Measurements from ENCODE around the gene MAP3K21. TPM values are rescaled to one million over a fixed set of nuclear protein-coding genes. Genes with fewer than 3 reads are reported as not detected.

The MAP3K21 gene
- polyA plus RNA-seq (2013, experiment 1 of 2), result 9.3 TPM
- 9.7 TPM for polyA plus RNA-seq (2013, experiment 2 of 2)

DNA sequence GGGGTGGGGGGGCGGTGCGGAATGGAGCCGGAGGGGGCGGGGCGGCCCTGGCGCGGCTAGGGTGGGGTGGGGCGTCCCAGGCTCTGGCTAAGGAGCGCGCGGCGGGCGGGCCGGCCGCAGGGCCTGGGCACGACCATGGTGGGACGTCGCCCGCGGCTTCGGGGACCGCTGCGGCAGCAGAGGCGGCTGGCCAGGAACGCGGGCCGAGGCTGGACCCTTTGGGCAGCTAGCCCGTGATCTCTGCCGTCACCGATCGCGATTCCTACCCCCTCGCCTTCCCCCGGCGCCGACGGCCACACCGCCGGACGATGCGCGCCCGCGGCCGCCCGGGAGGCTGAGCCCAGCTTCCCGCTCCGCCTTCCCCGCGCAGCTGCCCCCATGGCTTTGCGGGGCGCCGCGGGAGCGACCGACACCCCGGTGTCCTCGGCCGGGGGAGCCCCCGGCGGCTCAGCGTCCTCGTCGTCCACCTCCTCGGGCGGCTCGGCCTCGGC lies at the start of gene MAP3K21:
Gene MAP3K21 (plus strand): TSS at position 74 of the 491 bp plus-strand sequence. CDS start 305 bp downstream, at position 379.
- H3K9ac ChIP-seq (ENCODE audit: low read depth, low read length), result peak within 1 kb of the TSS; percentile 83
- H3K36me3 ChIP-seq (ENCODE audit: insufficient read depth, low read length), result no peaks in the 10 kb centered on the region
- no peaks in the 10 kb centered on the region for H3K9me3 ChIP-seq (ENCODE audit: insufficient read depth, low read depth, low read length)
- peak within 1 kb of the TSS; percentile 76 for H3K4me3 ChIP-seq (ENCODE audit: low read length)
- H3K27me3 ChIP-seq (ENCODE audit: insufficient read depth, low read length), result peaks cover 46% of the 10 kb centered on the region
- peaks cover 15% of the 10 kb centered on the region for H3K4me1 ChIP-seq (ENCODE audit: insufficient read depth, low read length)
- WGBS, result under 1% methylated on average over 67 of the region's 68 CpGs
- no peak within 1 kb of the TSS for H3K27ac ChIP-seq (ENCODE audit: low read depth, low read length)

DNA sequence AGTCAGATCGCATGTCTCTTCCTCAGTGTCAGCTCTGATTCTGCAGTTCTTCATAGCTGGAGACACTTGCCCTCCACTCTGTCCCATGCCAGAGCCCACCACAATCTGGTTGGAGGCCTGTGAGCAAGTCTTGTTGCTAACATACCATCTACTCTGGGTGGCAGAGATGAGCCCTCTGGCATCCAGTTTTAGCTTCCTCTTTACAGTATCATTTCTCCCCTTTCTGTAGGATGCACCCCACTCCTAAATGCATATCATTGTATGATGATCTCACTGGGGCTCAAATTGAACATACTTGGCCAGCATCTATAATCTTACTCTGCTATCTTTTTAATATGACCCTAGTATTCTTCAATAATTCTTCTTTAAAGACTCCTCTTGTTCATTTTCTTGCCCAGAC lies 48.9 kb upstream of the MAP3K21 start:
- peaks cover 6% of the 10 kb centered on the region for H3K36me3 ChIP-seq (ENCODE audit: insufficient read depth, low read length)
- 97% methylated on average over 1 of the region's 1 CpG for WGBS
- no peaks in the 10 kb centered on the region for H3K9me3 ChIP-seq (ENCODE audit: insufficient read depth, low read depth, low read length)

DNA sequence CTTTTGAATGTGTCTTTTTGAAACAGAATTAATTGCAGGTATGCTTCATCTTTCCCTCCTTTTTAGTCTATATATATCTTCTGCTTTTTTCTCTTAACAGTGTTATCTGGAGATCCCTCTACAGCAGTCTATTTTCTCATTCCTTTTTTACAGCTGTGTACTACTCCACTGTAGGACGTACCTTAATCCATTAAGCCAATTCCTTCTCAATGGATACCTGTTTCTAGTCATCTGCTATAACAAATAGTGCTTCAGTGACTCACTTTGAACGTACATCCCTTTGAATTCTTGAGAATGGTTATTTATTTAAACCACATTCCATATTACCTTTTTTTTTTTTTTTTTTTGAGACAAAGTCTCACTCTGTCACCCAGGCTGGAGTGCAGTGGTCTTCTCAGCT lies 47.6 kb upstream of the MAP3K21 start:
- 98% methylated on average over 2 of the region's 2 CpGs for WGBS
- Histone ChIP-seq H3K36me3 (ENCODE audit: insufficient read depth, low read length) (peaks cover under 1% of the 10 kb centered on the region; the same call in 1 of the 2 replicates), H3K9ac (ENCODE audit: low read depth, low read length) (no peak overlapping the region), H3K4me1 (ENCODE audit: insufficient read depth, low read length) (peaks cover 4% of the 10 kb centered on the region; the same call in 1 of the 2 replicates), H3K4me3 (ENCODE audit: low read length) (no peak overlapping the region), H3K27ac (ENCODE audit: low read depth, low read length) (no peak overlapping the region), H3K9me3 (ENCODE audit: insufficient read depth, low read depth, low read length) (no peaks in the 10 kb centered on the region), H3K27me3 (ENCODE audit: insufficient read depth, low read length) (no peaks in the 10 kb centered on the region)

More for the DNA sequence above, 48.9 kb upstream of the MAP3K21 start:
- Histone ChIP-seq H3K9ac (ENCODE audit: low read depth, low read length) (no peak overlapping the region), H3K27me3 (ENCODE audit: insufficient read depth, low read length) (no peaks in the 10 kb centered on the region), H3K4me3 (ENCODE audit: low read length) (no peak overlapping the region), H3K4me1 (ENCODE audit: insufficient read depth, low read length) (peaks cover 15% of the 10 kb centered on the region), H3K27ac (ENCODE audit: low read depth, low read length) (no peak overlapping the region)

DNA sequence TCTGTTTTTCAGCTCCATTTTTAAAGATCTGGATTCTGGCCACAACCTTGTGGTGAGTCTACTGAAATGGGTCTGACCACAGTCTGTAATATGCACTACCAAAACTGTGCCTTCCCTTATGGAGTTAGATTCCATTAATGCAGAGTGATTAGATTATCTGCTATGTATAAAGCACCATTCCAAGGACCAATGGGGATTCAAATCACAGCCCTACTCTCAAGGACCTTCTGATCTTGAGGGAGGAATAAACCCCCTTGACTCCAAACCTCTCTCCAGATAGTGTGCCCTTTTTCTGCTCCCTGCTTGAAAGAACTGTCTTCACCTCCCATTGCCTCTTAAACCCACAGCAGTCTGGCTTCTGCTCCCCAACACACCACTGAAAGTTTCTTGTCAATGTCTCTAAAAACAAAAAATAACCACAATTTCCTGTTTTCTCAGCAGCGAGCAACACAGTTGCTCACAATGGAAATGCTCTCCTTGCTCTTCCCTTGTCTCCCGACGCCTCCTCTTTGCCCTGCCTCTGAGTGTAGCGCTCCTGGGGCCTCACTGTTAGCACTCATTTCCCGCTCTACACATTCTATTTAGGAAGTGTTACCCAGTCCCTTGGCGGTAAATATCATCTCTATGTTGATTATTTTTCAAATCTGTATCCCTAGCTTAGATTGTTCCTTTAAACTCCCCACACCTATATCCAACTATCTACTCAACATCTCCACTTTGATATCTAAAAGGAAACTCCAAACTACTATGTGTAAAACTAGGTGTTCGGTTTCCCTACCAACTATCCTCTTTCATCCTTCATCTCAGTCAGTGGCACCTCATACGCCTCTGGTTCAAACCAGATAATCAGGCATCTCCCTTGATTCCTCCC lies 45.6 kb upstream of the MAP3K21 start:
- H3K4me1 ChIP-seq (ENCODE audit: insufficient read depth, low read length), result peaks cover 4% of the 10 kb centered on the region; the same call in 1 of the 2 replicates
- H3K4me3 ChIP-seq (ENCODE audit: low read length), result no peak overlapping the region
- 91% methylated on average over 8 of the region's 8 CpGs for WGBS
- H3K27me3 ChIP-seq (ENCODE audit: insufficient read depth, low read length), result no peaks in the 10 kb centered on the region
- H3K36me3 ChIP-seq (ENCODE audit: insufficient read depth, low read length), result peaks cover 5% of the 10 kb centered on the region; the same call in 1 of the 2 replicates
- H3K9ac ChIP-seq (ENCODE audit: low read depth, low read length), result no peak overlapping the region
- H3K27ac ChIP-seq (ENCODE audit: low read depth, low read length), result no peak overlapping the region
- no peaks in the 10 kb centered on the region for H3K9me3 ChIP-seq (ENCODE audit: insufficient read depth, low read depth, low read length)

DNA sequence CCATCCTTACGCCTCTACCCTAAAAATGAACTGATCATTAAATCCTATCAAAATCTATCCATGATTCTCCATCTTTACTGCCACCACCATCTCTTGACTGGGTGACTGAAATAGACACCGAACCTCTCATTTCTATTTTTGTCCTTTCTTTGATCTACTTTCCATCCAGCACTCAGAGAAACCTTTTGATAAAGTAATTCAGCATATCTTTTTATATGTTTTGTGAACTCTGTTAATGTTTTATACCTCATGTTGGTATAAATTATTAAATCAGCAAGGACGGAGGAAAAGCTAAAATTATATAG lies 45.0 kb upstream of the MAP3K21 start:
- 92% methylated on average over 2 of the region's 3 CpGs for WGBS
- H3K9ac ChIP-seq (ENCODE audit: low read depth, low read length), result no peak overlapping the region
- H3K4me3 ChIP-seq (ENCODE audit: low read length), result no peak overlapping the region
- H3K27me3 ChIP-seq (ENCODE audit: insufficient read depth, low read length), result no peaks in the 10 kb centered on the region
- peaks cover 11% of the 10 kb centered on the region for H3K36me3 ChIP-seq (ENCODE audit: insufficient read depth, low read length)
- H3K4me1 ChIP-seq (ENCODE audit: insufficient read depth, low read length), result peaks cover 4% of the 10 kb centered on the region; the same call in 1 of the 2 replicates
- no peak overlapping the region for H3K27ac ChIP-seq (ENCODE audit: low read depth, low read length)
- H3K9me3 ChIP-seq (ENCODE audit: insufficient read depth, low read depth, low read length), result no peaks in the 10 kb centered on the region

DNA sequence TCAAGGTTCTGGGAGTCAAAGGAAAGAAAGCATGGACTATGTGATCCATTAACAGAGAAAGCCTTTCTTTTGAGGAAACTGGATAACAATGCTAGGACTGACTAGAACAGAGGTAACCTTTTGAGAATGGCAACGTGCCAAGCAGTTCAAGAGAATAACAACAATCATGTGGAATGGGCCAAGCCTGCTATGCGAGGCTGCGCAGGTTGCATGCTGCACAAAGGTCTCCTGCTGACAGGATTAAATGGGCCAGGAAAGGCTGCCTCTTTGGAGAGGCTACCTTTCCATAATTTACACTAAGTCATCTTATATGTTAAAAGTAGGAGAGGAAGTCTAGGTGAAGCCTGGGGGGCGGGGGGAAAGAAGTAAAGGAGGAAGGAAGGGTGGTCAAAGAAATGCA lies 37.8 kb upstream of the MAP3K21 start:
- Histone ChIP-seq H3K4me3 (ENCODE audit: low read length) (0 out of 2 replicates have a peak overlapping the region, but pooled peaks have one; percentile 0), H3K9ac (ENCODE audit: low read depth, low read length) (peak overlapping the region; percentile 65), H3K36me3 (ENCODE audit: insufficient read depth, low read length) (peaks cover 29% of the 10 kb centered on the region), H3K4me1 (ENCODE audit: insufficient read depth, low read length) (peaks cover 63% of the 10 kb centered on the region), H3K27me3 (ENCODE audit: insufficient read depth, low read length) (no peaks in the 10 kb centered on the region), H3K27ac (ENCODE audit: low read depth, low read length) (peak overlapping the region; percentile 98), H3K9me3 (ENCODE audit: insufficient read depth, low read depth, low read length) (no peaks in the 10 kb centered on the region)
- 5% methylated on average over 3 of the region's 4 CpGs for WGBS

DNA sequence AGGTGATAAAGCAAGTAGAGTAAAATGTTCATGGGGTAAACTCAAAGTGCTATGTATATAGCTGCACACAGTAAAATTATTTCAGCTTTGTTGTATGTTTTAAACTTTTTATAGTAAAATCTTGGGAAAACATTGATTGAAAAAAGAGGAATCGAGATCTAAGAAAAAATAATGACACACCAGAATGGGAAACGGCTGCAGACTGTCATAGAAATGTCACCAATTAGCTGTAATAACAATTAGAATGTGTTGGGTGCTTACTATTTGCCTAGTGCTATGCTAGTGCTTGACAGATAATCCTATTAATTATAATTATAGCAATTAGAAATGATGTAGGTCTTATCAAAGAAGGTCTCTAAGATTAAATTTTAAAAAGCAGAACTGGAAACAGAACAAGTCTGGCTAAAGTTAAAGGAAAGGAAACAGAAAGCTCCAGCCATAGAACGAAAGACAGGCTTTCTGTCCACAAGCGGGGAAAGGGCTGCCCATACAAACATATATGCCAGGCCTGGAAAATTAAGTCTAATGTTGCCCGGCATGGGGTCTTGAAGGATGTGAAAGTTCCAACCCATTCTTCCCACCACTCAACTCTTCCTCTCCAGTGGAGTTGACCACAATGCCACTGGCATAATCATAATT lies 37.0 kb upstream of the MAP3K21 start:
- WGBS, result 74% methylated on average over 5 of the region's 5 CpGs
- Histone ChIP-seq H3K4me1 (ENCODE audit: insufficient read depth, low read length) (peaks cover 63% of the 10 kb centered on the region), H3K36me3 (ENCODE audit: insufficient read depth, low read length) (peaks cover 29% of the 10 kb centered on the region), H3K27ac (ENCODE audit: low read depth, low read length) (peak overlapping the region; percentile 59), H3K27me3 (ENCODE audit: insufficient read depth, low read length) (no peaks in the 10 kb centered on the region), H3K9ac (ENCODE audit: low read depth, low read length) (no peak overlapping the region), H3K4me3 (ENCODE audit: low read length) (peak overlapping the region; percentile 6; the same call in 1 of the 2 replicates), H3K9me3 (ENCODE audit: insufficient read depth, low read depth, low read length) (no peaks in the 10 kb centered on the region)

DNA sequence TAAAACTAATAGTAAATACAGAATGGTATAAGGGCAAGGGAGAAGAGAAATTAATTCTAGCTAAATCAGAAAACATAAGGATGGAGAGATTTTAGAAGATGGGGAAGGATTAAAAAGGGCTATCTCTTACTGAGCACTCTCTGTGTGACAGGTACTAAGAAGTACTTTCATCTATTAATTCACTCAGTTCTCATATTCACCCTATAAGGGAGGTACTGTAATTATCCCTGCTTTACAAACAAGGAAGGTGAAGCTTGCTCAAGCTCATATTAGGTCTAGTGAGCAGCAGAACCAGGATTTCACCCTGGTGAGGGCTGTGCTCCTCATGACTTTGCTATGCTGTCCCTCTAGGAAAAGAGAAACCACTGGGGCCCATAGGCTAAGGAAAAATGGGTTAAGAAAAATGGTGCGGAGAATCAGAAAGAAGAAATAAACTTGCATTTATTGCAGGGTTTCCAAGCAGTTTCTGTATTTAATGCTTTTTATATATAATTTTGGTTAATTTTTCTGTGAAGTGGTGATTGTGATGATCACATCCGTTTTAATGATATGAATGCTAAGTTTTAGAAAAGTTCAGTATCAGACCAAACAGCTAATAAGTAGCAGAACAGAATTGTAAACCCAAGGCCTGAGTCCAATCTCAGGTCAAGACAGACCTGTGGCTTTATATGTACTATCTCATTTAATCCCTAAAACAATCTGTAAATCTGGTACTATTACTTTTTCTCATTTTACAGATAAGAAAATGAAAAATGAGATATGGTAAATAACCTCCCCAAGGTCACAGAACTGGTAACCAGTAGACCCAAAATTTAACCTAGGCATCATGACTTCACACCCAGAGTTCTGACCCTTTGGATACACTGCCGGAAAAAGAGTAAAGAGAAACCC lies 33.7 kb upstream of the MAP3K21 start:
- Histone ChIP-seq H3K4me1 (ENCODE audit: insufficient read depth, low read length) (peaks cover 72% of the 10 kb centered on the region), H3K27ac (ENCODE audit: low read depth, low read length) (peak overlapping the region; percentile 91; the same call in 1 of the 2 replicates), H3K36me3 (ENCODE audit: insufficient read depth, low read length) (peaks cover 8% of the 10 kb centered on the region; the same call in 1 of the 2 replicates), H3K27me3 (ENCODE audit: insufficient read depth, low read length) (no peaks in the 10 kb centered on the region), H3K4me3 (ENCODE audit: low read length) (peak overlapping the region; percentile 96), H3K9me3 (ENCODE audit: insufficient read depth, low read depth, low read length) (no peaks in the 10 kb centered on the region), H3K9ac (ENCODE audit: low read depth, low read length) (no peak overlapping the region; the same call in 1 of the 2 replicates)
- WGBS, result 97% methylated on average over 3 of the region's 3 CpGs

DNA sequence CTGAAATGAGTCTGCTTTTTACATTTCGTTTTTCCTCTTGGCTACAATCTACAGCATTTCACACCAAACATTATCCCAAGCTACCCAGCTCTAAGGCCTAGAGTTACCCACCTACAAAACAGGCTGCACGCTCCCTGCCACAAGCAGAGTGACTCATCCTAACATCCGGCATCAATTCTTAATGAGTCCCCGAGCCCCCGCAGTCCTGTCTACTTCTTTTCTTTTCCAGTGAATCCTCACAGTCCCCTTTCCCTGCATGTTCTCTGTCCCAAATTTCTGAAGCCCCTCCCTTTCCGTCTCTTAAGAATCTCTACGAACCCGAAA lies 32.6 kb upstream of the MAP3K21 start:
- H3K27ac ChIP-seq (ENCODE audit: low read depth, low read length), result peak overlapping the region; percentile 91
- H3K4me3 ChIP-seq (ENCODE audit: low read length), result peak overlapping the region; percentile 96
- 1% methylated on average over 8 of the region's 8 CpGs for WGBS
- 0 out of 2 replicates have a peak, but pooled peaks cover 4% of the 10 kb centered on the region for H3K36me3 ChIP-seq (ENCODE audit: insufficient read depth, low read length)
- H3K9me3 ChIP-seq (ENCODE audit: insufficient read depth, low read depth, low read length), result no peaks in the 10 kb centered on the region
- H3K4me1 ChIP-seq (ENCODE audit: insufficient read depth, low read length), result peaks cover 72% of the 10 kb centered on the region
- H3K9ac ChIP-seq (ENCODE audit: low read depth, low read length), result peak overlapping the region; percentile 88
- H3K27me3 ChIP-seq (ENCODE audit: insufficient read depth, low read length), result no peaks in the 10 kb centered on the region

DNA sequence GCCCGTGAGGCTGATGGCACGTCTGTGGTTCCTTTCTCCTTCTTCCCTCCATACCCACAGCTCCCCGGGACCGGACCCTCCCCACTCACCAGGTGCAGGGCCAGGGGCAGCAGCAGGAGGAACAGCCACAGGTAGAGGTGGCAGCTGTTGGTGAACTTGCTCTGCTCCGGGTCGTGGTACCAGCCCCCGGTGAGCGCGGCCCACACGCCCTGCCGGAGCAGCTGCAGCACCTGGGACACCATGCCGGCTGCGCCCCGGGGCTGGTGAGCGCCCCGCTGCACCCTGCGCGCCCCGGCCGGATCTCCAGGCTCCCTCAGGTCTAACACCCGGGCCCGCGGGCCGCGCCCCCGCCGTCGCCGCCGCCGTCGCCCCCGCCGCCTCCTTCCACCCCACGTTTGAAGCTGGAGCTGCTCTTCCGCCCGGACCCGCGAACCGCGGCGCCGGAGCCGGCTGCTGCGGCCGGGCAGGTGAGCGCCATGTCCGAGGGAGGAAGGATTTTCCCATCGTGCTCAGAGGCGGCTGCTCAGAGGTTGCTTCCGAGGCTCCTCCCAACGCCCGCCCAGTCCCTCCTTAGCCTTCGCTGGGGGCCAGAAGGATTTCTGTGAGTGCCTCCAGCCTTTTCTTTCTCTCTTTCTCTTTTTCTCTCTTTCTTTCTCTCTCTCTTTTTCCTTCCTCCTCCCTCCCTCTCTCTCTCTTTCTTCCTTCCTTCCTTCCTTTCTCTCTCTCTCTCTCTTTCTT lies 32.1 kb upstream of the MAP3K21 start, which contains the start of gene PCNX2:
Gene PCNX2 (minus strand): TSS at position 489 of the 738 bp plus-strand sequence. CDS start 247 bp downstream, at position 242.
- Histone ChIP-seq H3K27me3 (ENCODE audit: insufficient read depth, low read length) (no peaks in the 10 kb centered on the region), H3K9ac (ENCODE audit: low read depth, low read length) (peak within 1 kb of the TSS; percentile 88)

More for the DNA sequence above, 32.1 kb upstream of the MAP3K21 start, which contains the start of gene PCNX2:
- Histone ChIP-seq H3K4me3 (ENCODE audit: low read length) (peak within 1 kb of the TSS; percentile 96), H3K4me1 (ENCODE audit: insufficient read depth, low read length) (peaks cover 73% of the 10 kb centered on the region), H3K36me3 (ENCODE audit: insufficient read depth, low read length) (0 out of 2 replicates have a peak, but pooled peaks cover 4% of the 10 kb centered on the region), H3K9me3 (ENCODE audit: insufficient read depth, low read depth, low read length) (no peaks in the 10 kb centered on the region), H3K27ac (ENCODE audit: low read depth, low read length) (peak within 1 kb of the TSS; percentile 91)
- WGBS, result under 1% methylated on average over 54 of the region's 54 CpGs

Data from HUES64 (cell line).